Ishikawa (cell line): ENCODE results near the gene SMIM22.

Experiments used
- CEBPB ChIP-seq: IDR thresholded peaks from 2 replicates; pipeline ENCODE4 v1.6.1; 2012
- CREB1 ChIP-seq: IDR thresholded peaks from 2 replicates; pipeline ENCODE4 v1.6.1; 2012; ENCODE audit warnings: low read depth
- EGR1 ChIP-seq: IDR thresholded peaks from 2 replicates; pipeline ENCODE4 v1.6.1; 2012
- EP300 ChIP-seq: IDR thresholded peaks from 2 replicates; pipeline ENCODE4 v1.6.1; 2012; ENCODE audit warnings: borderline replicate concordance
- FOXM1 ChIP-seq: IDR thresholded peaks from 2 replicates; pipeline ENCODE4 v1.6.1; 2012; ENCODE audit warnings: low read depth, borderline replicate concordance
- NFIC ChIP-seq: IDR thresholded peaks from 2 replicates; pipeline ENCODE4 v1.6.1; 2012
- RAD21 ChIP-seq: IDR thresholded peaks from 2 replicates; pipeline ENCODE4 v1.6.1; 2012; ENCODE audit warnings: low read depth
- TAF1 ChIP-seq: IDR thresholded peaks from 2 replicates; pipeline ENCODE4 v1.6.1; 2012; ENCODE audit warnings: low read depth, mild to moderate bottlenecking
- TCF12 ChIP-seq: IDR thresholded peaks from 2 replicates; pipeline ENCODE4 v1.6.1; 2012; ENCODE audit warnings: low read depth
- TEAD4 ChIP-seq: IDR thresholded peaks from 2 replicates; pipeline ENCODE4 v1.6.1; 2012
- YY1 ChIP-seq: IDR thresholded peaks from 2 replicates; pipeline ENCODE4 v1.6.1; 2012; ENCODE audit warnings: low read depth
- ZBTB7A ChIP-seq: IDR thresholded peaks from 2 replicates; pipeline ENCODE4 v1.6.1; 2012; ENCODE audit warnings: low read depth
- TF ChIP-seq, protein P1 (sequence below): IDR thresholded peaks from 2 replicates; pipeline ENCODE4 v1.6.1; 2012
- TF ChIP-seq, protein P2 (sequence below): IDR thresholded peaks from 2 replicates; pipeline ENCODE4 v1.6.1; 2012
- TF ChIP-seq, protein P3 (sequence below): IDR thresholded peaks from 2 replicates; pipeline ENCODE4 v1.6.1; 2012; ENCODE audit warnings: low read depth, mild to moderate bottlenecking

SMIM22 gene

DNA sequence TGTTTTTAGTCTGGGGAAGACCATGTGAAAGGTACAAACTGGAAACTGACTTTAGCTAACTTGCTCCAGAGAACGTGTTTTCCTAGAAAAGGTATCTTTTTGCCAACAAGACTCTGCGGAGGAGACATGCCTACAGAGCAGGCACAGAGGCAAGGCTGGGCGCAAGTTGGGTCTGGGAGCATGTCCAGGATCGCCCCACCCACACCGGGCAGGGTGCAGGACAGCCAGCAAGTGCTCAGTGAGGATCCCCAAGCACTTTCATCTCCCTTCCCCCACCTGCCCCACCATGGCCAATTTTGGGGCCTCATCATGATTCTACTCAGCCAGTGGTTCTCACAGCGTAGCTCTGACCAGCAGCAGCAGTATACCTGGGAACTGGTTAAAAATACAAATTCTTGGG is 25.5 kb downstream of the SMIM22 start:
- TF ChIP-seq CREB1 = no peak
- TF ChIP-seq, protein P1, sequence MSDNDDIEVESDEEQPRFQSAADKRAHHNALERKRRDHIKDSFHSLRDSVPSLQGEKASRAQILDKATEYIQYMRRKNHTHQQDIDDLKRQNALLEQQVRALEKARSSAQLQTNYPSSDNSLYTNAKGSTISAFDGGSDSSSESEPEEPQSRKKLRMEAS = no peak
- TF ChIP-seq CEBPB = no peak
- TF ChIP-seq EP300 = no peak
- TF ChIP-seq, protein P2, sequence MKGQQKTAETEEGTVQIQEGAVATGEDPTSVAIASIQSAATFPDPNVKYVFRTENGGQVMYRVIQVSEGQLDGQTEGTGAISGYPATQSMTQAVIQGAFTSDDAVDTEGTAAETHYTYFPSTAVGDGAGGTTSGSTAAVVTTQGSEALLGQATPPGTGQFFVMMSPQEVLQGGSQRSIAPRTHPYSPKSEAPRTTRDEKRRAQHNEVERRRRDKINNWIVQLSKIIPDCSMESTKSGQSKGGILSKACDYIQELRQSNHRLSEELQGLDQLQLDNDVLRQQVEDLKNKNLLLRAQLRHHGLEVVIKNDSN = no peak
- no peak for TF ChIP-seq TAF1
- TF ChIP-seq NFIC = no peak

DNA sequence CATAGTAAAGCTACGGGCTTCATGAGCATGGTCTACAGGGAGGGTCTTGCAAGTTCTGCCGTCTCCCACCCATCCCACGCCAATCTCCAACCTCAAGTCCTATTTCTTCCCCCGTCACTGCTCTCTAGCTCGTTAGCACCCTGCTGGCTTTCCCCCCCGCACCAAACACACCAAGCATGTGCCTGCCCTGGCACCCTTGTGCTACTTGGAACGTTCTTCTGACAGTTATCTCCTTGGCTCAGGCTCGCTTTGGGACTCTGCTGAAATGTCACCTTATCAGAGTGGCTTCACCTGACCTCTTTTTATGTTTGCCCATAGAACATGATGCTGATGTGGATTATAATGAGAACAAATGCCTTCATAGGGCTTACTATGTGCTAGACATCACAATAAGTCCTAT is 30.0 kb downstream of the SMIM22 start:
- TF ChIP-seq RAD21 = no peak
- TF ChIP-seq, protein P1 = no peak
- no peak for TF ChIP-seq YY1
- TF ChIP-seq EGR1 = no peak
- no peak for TF ChIP-seq ZBTB7A

DNA sequence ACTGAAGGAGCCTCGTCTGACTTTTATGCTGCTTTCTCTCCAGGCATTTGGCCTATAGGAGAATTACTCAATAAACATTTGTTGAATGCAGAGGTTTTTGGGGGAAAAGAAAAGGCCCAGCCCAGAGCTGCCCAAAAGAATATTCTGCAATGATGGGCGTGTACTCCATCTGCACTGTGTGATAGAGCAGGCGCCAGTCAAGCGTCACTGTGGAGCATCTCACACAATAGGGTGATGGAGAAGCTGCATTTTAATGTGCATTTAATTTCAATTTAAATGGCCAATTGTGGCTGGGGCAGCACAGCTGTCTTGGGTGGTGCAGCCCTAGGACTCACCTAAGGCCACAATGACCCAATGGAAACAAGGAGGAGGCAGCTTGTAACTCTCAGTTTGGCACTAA is 31.4 kb downstream of the SMIM22 start:
- TF ChIP-seq CEBPB (no peak), NFIC (no peak), RAD21 (no peak), CREB1 (no peak), EP300 (no peak), FOXM1 (no peak), TEAD4 (no peak), YY1 (no peak), ZBTB7A (no peak), TAF1 (no peak), EGR1 (no peak), TCF12 (no peak)
- TF ChIP-seq, protein P2 = no peak
- TF ChIP-seq, protein P3, sequence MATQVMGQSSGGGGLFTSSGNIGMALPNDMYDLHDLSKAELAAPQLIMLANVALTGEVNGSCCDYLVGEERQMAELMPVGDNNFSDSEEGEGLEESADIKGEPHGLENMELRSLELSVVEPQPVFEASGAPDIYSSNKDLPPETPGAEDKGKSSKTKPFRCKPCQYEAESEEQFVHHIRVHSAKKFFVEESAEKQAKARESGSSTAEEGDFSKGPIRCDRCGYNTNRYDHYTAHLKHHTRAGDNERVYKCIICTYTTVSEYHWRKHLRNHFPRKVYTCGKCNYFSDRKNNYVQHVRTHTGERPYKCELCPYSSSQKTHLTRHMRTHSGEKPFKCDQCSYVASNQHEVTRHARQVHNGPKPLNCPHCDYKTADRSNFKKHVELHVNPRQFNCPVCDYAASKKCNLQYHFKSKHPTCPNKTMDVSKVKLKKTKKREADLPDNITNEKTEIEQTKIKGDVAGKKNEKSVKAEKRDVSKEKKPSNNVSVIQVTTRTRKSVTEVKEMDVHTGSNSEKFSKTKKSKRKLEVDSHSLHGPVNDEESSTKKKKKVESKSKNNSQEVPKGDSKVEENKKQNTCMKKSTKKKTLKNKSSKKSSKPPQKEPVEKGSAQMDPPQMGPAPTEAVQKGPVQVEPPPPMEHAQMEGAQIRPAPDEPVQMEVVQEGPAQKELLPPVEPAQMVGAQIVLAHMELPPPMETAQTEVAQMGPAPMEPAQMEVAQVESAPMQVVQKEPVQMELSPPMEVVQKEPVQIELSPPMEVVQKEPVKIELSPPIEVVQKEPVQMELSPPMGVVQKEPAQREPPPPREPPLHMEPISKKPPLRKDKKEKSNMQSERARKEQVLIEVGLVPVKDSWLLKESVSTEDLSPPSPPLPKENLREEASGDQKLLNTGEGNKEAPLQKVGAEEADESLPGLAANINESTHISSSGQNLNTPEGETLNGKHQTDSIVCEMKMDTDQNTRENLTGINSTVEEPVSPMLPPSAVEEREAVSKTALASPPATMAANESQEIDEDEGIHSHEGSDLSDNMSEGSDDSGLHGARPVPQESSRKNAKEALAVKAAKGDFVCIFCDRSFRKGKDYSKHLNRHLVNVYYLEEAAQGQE = no peak
- TF ChIP-seq, protein P1 = no peak

DNA sequence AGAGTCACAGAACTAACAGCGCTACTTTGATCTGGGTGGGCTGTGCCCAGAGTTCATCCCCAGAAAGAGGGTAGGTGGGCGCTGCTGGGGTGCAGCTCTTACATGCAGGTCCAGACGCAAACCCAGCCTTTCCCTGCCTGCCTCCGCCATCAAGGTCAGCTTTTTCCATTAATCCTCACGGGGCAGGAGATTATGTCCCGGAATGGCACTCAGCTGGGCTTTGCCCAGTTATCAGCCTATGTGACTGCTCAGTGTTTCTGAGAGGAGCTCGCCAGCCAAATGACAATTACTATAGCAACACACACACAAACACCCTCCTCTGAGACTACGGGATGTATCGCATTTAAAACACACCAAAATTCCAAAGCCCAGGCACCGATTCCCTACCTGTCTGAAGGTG is 31.8 kb downstream of the SMIM22 start:
- TF ChIP-seq, protein P3 = no peak
- TF ChIP-seq TCF12 (no peak), FOXM1 (no peak), RAD21 (no peak), TAF1 (no peak), CREB1 (no peak), TEAD4 (no peak), EP300 (no peak), CEBPB (no peak), EGR1 (no peak), YY1 (no peak), ZBTB7A (no peak), NFIC (no peak)
- TF ChIP-seq, protein P1 = no peak
- TF ChIP-seq, protein P2 = no peak

DNA sequence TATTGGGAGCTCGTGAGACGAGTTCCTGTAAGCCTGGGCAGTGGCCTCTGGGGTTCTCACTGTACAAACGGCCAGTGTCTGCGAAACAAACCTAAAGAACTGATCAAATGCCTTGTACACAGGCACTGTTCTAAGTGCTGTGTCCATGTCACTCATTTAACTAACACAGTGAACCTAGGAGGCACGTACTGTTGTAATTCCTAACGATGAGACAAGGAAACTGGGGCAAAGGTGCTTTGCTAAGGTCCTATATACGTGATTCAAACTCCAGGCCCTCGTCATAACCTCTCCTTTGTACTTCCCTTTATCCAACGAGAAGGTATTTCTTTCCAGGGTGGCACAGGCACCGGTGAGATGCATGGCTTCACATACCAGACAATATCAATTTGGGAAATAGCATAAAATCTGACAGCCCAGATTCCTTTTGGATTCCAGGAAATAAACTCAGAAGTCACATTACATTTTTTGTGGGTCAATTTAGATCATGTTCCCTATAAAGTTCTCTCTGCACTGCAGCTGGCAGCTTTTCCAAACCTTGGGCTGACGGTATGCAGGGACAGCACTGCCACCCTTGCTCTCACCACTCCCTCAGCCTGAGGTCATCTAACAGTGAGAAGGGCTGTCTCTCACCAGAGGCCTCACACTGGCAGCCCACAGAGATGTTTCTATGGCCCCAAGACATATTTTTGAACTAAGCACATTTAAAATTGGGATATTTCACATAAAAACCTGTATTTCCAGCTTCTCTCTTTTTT is 33.6 kb downstream of the SMIM22 start:
- TF ChIP-seq FOXM1 = no peak
